Esophagus squamous epithelium (tissue), 5 donors: ENCODE measurements around the gene TMEM145. TPM values are rescaled to one million over a fixed set of nuclear protein-coding genes. Genes with fewer than 3 reads are reported as not detected.

ENCODE experiments used
- DNase-seq: peaks from one replicate; lab custom pipeline; 2025; lab: John Stamatoyannopoulos, UW
- H3K27ac ChIP-seq, 4 donors: fragments of 200-600 bp; sonication (generic); one replicate each; pipeline ENCODE4 v1.5.1; 2016 to 2019; ENCODE audit warnings: mild to moderate bottlenecking in 1 of 4
- H3K27me3 ChIP-seq, 4 donors: fragments of 200-600 bp; sonication (generic); 1 replicate in 3 of 4; 2 replicates in 1 of 4; pipeline versions ENCODE4 v1.5.1 to v1.6.0; 2017 to 2021; ENCODE audit warnings: antibody characterized with exemption in 1 of 4
- H3K36me3 ChIP-seq, 3 donors: fragments of 200-600 bp; sonication (generic); one replicate each; pipeline ENCODE4 v1.5.1; 2016 to 2019
- H3K4me1 ChIP-seq, 3 donors: fragments of 200-600 bp; sonication (generic); one replicate each; pipeline ENCODE4 v1.5.1; 2017 to 2019
- H3K4me3 ChIP-seq, 4 donors: fragments of 200-600 bp; sonication (generic); 1 replicate in 3 of 4; 2 replicates in 1 of 4; pipeline ENCODE4 v1.5.1; 2016 to 2019; ENCODE audit warnings: mild to moderate bottlenecking in 2 of 4, moderate library complexity in 1 of 4
- H3K9me3 ChIP-seq, 3 donors: fragments of 200-600 bp; sonication (generic); one replicate each; pipeline ENCODE4 v1.5.1; 2016 to 2019
- POLR2A ChIP-seq, 4 donors: fragments of 450-650 bp; IDR thresholded peaks; one replicate each; pipeline ENCODE4 v1.6.1; 2017; ENCODE audit warnings: antibody characterized with exemption in 4 of 4, mild to moderate bottlenecking in 4 of 4, moderate library complexity in 3 of 4
- WGBS, 2 donors: methylation state at CpG; one replicate each; pipeline ENCODE4 v1.1.5; 2018; 5-methylcytosine and 5-hydroxymethylcytosine counted together
- intact Hi-C: fragments of 100-400 bp; cut with DNase I; formaldehyde crosslinking; loops from one replicate; pipeline ENCODE4 v1.15.0; 2022
- total RNA-seq, 4 donors: library from RNA; depleted of rRNA; stranded (reverse); fragments of >200 nt; gene quantifications; one replicate each; pipeline ENCODE4 v1.1.0, GENCODE V29; 2016
- TF ChIP-seq, protein P1 (sequence below), 6 experiments: fragments of 450-650 bp in 4 of 6; fragments of 200-600 bp in 2 of 6; sonication (generic) in 2 of 6; IDR thresholded peaks; one replicate each; pipeline ENCODE4 v1.5.1; 2016 to 2019; ENCODE audit warnings: antibody characterized with exemption in 6 of 6, mild to moderate bottlenecking in 4 of 6, moderate library complexity in 4 of 6
- donor health status: DM: yes; HTN: yes; CAD: no.

Gene TMEM145
- total RNA-seq, 4 donors from 2014 or later: not detected

DNA sequence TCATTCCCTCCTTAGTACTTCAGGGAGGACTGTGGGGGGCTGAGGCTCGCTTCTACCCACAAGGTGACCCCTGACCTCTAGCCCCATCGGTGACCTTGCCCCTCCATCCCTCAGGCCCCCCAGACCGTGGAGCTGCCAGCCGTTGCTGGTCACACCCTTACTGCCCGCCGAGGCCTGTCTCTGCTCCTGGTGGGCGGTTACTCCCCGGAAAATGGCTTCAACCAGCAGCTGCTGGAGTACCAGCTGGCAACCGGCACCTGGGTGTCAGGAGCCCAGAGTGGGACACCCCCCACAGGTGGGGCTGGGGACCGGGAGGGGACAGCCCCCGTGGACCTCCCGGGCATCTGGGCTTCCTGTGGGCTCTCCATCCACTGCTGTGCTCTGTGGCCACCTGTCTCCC is 44.2 kb downstream of the TMEM145 start:
- no peak overlapping the region for H3K27ac ChIP-seq

DNA sequence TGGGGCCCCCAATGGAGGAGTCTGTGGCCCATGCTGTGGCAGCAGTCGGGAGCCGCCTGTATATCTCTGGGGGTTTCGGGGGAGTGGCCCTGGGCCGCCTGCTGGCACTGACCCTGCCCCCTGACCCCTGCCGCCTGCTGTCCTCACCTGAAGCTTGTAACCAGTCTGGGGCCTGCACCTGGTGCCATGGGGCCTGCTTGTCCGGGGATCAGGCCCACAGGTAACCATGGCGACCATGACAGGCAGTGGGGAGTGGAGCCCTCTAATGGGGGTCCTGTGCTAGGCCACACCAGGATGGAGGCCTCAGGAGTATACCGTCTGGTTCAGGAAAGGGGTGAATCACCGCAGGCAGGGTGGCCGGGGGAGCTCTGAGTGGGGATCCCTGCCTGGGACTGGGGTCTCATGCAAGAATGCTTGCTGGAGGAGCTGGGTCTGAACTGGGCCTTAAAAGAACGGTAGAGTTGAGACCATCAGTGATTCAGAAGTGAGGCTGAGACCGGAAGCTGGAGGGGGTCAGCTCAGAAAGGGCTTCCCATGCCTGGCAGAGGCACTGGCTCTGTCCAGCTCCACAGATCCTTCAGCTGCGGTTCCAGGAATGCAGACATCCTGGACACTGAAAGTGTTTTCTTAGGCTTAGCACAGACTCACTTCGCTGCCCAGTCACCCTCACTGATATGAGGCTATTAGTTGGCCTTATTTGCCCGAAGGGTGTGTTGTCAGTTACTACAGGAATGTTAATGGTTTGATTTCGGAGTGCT is 47.9 kb downstream of the TMEM145 start:
- TF ChIP-seq, protein P1, sequence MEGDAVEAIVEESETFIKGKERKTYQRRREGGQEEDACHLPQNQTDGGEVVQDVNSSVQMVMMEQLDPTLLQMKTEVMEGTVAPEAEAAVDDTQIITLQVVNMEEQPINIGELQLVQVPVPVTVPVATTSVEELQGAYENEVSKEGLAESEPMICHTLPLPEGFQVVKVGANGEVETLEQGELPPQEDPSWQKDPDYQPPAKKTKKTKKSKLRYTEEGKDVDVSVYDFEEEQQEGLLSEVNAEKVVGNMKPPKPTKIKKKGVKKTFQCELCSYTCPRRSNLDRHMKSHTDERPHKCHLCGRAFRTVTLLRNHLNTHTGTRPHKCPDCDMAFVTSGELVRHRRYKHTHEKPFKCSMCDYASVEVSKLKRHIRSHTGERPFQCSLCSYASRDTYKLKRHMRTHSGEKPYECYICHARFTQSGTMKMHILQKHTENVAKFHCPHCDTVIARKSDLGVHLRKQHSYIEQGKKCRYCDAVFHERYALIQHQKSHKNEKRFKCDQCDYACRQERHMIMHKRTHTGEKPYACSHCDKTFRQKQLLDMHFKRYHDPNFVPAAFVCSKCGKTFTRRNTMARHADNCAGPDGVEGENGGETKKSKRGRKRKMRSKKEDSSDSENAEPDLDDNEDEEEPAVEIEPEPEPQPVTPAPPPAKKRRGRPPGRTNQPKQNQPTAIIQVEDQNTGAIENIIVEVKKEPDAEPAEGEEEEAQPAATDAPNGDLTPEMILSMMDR (IDR thresholded peaks at IDR 0.05): no peak
- TF ChIP-seq POLR2A (IDR thresholded peaks at IDR 0.05): no peak
- Histone ChIP-seq H3K36me3 (peaks cover 8 to 86% (median 10%) of the 10 kb centered on the region in 3 donors), H3K4me1 (peaks cover 0 to 9% (median 0%) of the 10 kb centered on the region in 3 donors), H3K9me3 (no peaks in the 10 kb centered on the region), H3K27me3 (no peaks in the 10 kb centered on the region), H3K27ac (no peak overlapping the region), H3K4me3 (no peak overlapping the region)
- DNase-seq: no peak
- 94 to 97% methylated on average over 9 to 12 of the region's 16 CpGs for WGBS, 2 donors
- intact Hi-C loops: no loop called here

More for the DNA sequence above, 44.2 kb downstream of the TMEM145 start:
- Histone ChIP-seq H3K4me3 (no peak overlapping the region), H3K27me3 (no peaks in the 10 kb centered on the region), H3K36me3 (peaks cover 8 to 99% (median 10%) of the 10 kb centered on the region in 3 donors), H3K9me3 (no peaks in the 10 kb centered on the region), H3K4me1 (peaks cover 0 to under 1% (median 0%) of the 10 kb centered on the region in 3 donors)
- TF ChIP-seq POLR2A (IDR thresholded peaks at IDR 0.05): no peak
- TF ChIP-seq, protein P1 (IDR thresholded peaks at IDR 0.05): no peak
- intact Hi-C loops: no loop called here
- no peak for DNase-seq
- 90% methylated on average over 2 of the region's 12 CpGs; no CpG with 5 or more reads in 1 of the 2 donors for WGBS, 2 donors

DNA sequence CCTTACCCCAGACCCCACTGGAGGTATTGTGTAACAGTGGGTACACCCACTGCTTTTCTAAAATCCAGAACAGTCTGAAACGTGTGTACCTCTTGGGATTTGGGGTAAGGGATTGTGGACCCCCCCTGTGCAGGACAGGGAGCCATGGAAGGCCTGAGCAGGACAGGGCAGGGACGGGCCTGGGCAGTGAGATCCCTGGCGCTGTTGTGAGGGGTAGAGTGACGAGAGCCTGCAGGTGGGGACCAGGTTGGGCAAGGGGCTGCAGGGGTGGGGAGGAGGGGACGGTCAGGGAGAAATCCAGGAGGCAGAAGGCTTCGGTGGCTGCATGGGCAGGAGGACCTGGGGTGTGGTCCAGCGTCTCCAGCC is 48.4 kb downstream of the TMEM145 start:
- no peaks in the 10 kb centered on the region for H3K9me3 ChIP-seq
- no peak overlapping the region for H3K27ac ChIP-seq
- TF ChIP-seq, protein P1 (IDR thresholded peaks at IDR 0.05): no peak
- TF ChIP-seq POLR2A (IDR thresholded peaks at IDR 0.05): no peak
- no peak for DNase-seq
- H3K27me3 ChIP-seq: no peaks in the 10 kb centered on the region
- no peak overlapping the region for H3K4me3 ChIP-seq
- WGBS, 2 donors: 86 to 87% methylated on average over 2 to 7 of the region's 7 CpGs
- peaks cover 0 to 9% (median 0%) of the 10 kb centered on the region in 3 donors for H3K4me1 ChIP-seq
- intact Hi-C loops: no loop called here
- H3K36me3 ChIP-seq: peaks cover 8 to 81% (median 8%) of the 10 kb centered on the region in 3 donors

DNA sequence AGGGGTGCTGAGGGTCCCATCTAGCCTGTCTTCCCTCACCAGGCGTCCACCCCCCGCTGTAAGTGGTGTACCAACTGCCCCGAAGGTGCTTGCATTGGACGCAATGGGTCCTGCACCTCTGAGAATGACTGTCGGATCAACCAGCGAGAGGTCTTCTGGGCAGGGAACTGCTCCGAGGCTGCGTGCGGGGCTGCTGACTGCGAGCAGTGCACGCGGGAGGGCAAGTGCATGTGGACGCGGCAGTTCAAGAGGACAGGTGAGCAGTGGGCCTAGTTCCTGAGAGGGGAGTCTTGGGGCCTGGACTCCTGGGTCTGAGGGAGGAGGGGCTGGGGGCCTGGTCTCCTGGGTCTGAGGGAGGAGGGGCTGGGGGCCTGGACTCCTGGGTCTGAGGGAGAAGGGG is 49.2 kb downstream of the TMEM145 start:
- TF ChIP-seq, protein P1 (IDR thresholded peaks at IDR 0.05): no peak
- no peak for TF ChIP-seq POLR2A (IDR thresholded peaks at IDR 0.05)

DNA sequence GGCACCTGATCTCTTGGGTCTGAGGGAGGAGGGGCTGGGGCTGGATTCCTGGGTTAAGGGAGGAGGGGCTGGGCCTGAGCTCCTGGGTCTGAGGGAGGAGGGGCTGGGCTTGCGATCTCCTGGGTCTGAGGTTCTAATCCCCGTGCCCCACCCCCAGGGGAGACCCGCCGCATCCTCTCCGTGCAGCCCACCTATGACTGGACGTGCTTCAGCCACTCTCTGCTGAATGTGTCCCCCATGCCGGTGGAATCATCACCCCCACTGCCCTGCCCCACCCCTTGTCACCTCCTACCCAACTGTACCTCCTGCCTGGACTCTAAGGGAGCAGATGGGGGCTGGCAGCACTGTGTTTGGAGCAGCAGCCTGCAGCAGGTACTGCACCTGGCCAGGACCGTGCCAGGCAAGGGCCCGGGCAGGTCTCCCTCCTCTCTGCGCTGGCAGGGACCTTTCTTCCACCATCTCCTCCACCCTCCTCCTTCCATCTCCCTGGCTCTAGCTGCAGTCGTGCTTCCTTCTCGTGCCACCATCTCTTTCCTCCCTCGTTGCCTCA is 49.9 kb downstream of the TMEM145 start:
- Histone ChIP-seq H3K27me3 (no peaks in the 10 kb centered on the region), H3K9me3 (no peaks in the 10 kb centered on the region), H3K27ac (no peak overlapping the region), H3K36me3 (peaks cover 0 to 66% (median 5%) of the 10 kb centered on the region in 3 donors), H3K4me1 (peaks cover 0 to 9% (median 0%) of the 10 kb centered on the region in 3 donors), H3K4me3 (no peak overlapping the region)
- no peak for TF ChIP-seq POLR2A (IDR thresholded peaks at IDR 0.05)
- TF ChIP-seq, protein P1 (IDR thresholded peaks at IDR 0.05): no peak
- 90 to 94% methylated on average over 6 of the region's 13 CpGs for WGBS, 2 donors
- intact Hi-C loops: no loop called here
- DNase-seq: no peak

More for the DNA sequence above, 49.2 kb downstream of the TMEM145 start:
- H3K9me3 ChIP-seq: no peaks in the 10 kb centered on the region
- 85 to 100% methylated on average over 2 to 4 of the region's 14 CpGs for WGBS, 2 donors
- intact Hi-C loops: no loop called here
- no peaks in the 10 kb centered on the region for H3K27me3 ChIP-seq
- H3K4me3 ChIP-seq: no peak overlapping the region
- peaks cover 0 to 73% (median 5%) of the 10 kb centered on the region in 3 donors for H3K36me3 ChIP-seq
- H3K27ac ChIP-seq: no peak overlapping the region
- no peak for DNase-seq
- H3K4me1 ChIP-seq: peaks cover 0 to 9% (median 0%) of the 10 kb centered on the region in 3 donors
